Neutrophil (primary cell): ENCODE data around the gene NPNT.

Experiments
- H3K27ac ChIP-seq: fragments of 200-600 bp; sonication (generic); 2 replicates; pipeline ENCODE4 v1.5.1; 2016; ENCODE audit warnings: mild to moderate bottlenecking, moderate library complexity
- H3K27me3 ChIP-seq: fragments of 200-600 bp; sonication (generic); 2 replicates; pipeline ENCODE4 v1.6.0; 2016; ENCODE audit warnings: mild to moderate bottlenecking
- H3K36me3 ChIP-seq: fragments of 200-600 bp; sonication (generic); 2 replicates; pipeline ENCODE4 v1.5.1; 2017
- H3K4me1 ChIP-seq, 2 experiments: fragments of 200-600 bp in 1 of 2; sonication (generic) in 1 of 2; 1 replicate in 1 of 2; 2 replicates in 1 of 2; pipeline versions ENCODE4 v1.5.1 to v1.6.1; 2013 to 2016; ENCODE audit warnings: low read depth in 1 of 2, low read length in 1 of 2, mild to moderate bottlenecking in 1 of 2, moderate library complexity in 1 of 2; ENCODE audit not compliant: control insufficient read depth in 1 of 2, insufficient read depth in 1 of 2
- H3K4me3 ChIP-seq, 2 experiments: fragments of 200-600 bp in 1 of 2; sonication (generic) in 1 of 2; 1 replicate in 1 of 2; 2 replicates in 1 of 2; pipeline ENCODE4 v1.5.1; 2013 to 2016; ENCODE audit warnings: low read depth in 1 of 2, low read length in 1 of 2, mild to moderate bottlenecking in 1 of 2, moderate library complexity in 1 of 2
- H3K9me3 ChIP-seq: fragments of 200-600 bp; sonication (generic); 2 replicates; pipeline ENCODE4 v1.5.1; 2016
- CTCF ChIP-seq: fragments of 200-600 bp; sonication (generic); IDR thresholded peaks from 2 replicates; pipeline ENCODE4 v1.5.1; 2016; ENCODE audit warnings: antibody characterized with exemption

The NPNT gene

GRCh38 chr4:105895583-105896460 lies 551 bp downstream of the NPNT start:
- H3K4me3 ChIP-seq, result no peak overlapping the region
- no peak overlapping the region for H3K27ac ChIP-seq
- H3K36me3 ChIP-seq, result no peaks in the 10 kb centered on the region
- H3K27me3 ChIP-seq, result peaks cover 96% of the 10 kb centered on the region
- H3K4me1 ChIP-seq, result no peaks in the 10 kb centered on the region
- no peaks in the 10 kb centered on the region for H3K9me3 ChIP-seq
- TF ChIP-seq CTCF, result no peak

GRCh38 chr4:105896461-105896942 lies 1.2 kb downstream of the NPNT start:
- Histone ChIP-seq H3K4me3 (no peak overlapping the region), H3K27ac (no peak overlapping the region), H3K36me3 (no peaks in the 10 kb centered on the region), H3K4me1 (no peaks in the 10 kb centered on the region), H3K27me3 (peaks cover 97% of the 10 kb centered on the region), H3K9me3 (no peaks in the 10 kb centered on the region)
- TF ChIP-seq CTCF, result no peak

- H3K27ac ChIP-seq, result no peak overlapping the region
- no peaks in the 10 kb centered on the region for H3K4me1 ChIP-seq
- no peaks in the 10 kb centered on the region for H3K36me3 ChIP-seq
- no peaks in the 10 kb centered on the region for H3K9me3 ChIP-seq
- H3K27me3 ChIP-seq, result peaks cover 92% of the 10 kb centered on the region
- TF ChIP-seq CTCF, result no peak
- H3K4me3 ChIP-seq, result no peak overlapping the region
Observed at GRCh38 chr4:105896984-105897775, 1.9 kb downstream of the NPNT start.

GRCh38 chr4:105900541-105900940 lies 5.3 kb downstream of the NPNT start:
- Histone ChIP-seq H3K36me3 (no peaks in the 10 kb centered on the region), H3K27ac (no peak overlapping the region), H3K27me3 (peaks cover 59% of the 10 kb centered on the region), H3K9me3 (no peaks in the 10 kb centered on the region), H3K4me3 (no peak overlapping the region), H3K4me1 (no peaks in the 10 kb centered on the region)
- TF ChIP-seq CTCF, result no peak

- TF ChIP-seq CTCF, result no peak
- Histone ChIP-seq H3K4me1 (no peaks in the 10 kb centered on the region), H3K9me3 (no peaks in the 10 kb centered on the region), H3K36me3 (no peaks in the 10 kb centered on the region), H3K27ac (no peak overlapping the region), H3K27me3 (peaks cover 37% of the 10 kb centered on the region), H3K4me3 (no peak overlapping the region)
Observed at GRCh38 chr4:105902550-105903262, 7.4 kb downstream of the NPNT start.
